Measurements from ENCODE around the gene ZNF804A. TPM values are rescaled to one million over a fixed set of nuclear protein-coding genes. Genes with fewer than 3 reads are reported as not detected.

Gene ZNF804A
- total and polyA plus RNA-seq, 12 donors: 0.03 to 0.12 (median 0.07) TPM; not detected in 9

- WGBS, 2 donors: 82 to 83% methylated on average over 4 of the region's 4 CpGs
- TF ChIP-seq CTCF (IDR thresholded peaks at IDR 0.05): no peak
- DNase-seq: no peak
- H3K36me3 ChIP-seq: no peaks in the 10 kb centered on the region
- H3K27ac ChIP-seq: no peak overlapping the region
- no peaks in the 10 kb centered on the region for H3K4me1 ChIP-seq
- no peak for ATAC-seq
- H3K27me3 ChIP-seq: no peaks in the 10 kb centered on the region
- H3K9me3 ChIP-seq: peaks cover 0 to 8% (median 0%) of the 10 kb centered on the region in 11 donors
- H3K4me3 ChIP-seq: no peak overlapping the region
- intact Hi-C loops (cut with DNase I): no loop called here
Measured at GRCh38 chr2:184579226-184579625, 19.1 kb upstream of the ZNF804A start.

- TF ChIP-seq CTCF (IDR thresholded peaks at IDR 0.05): no peak
- WGBS, 2 donors: 63 to 71% methylated on average over 1 of the region's 1 CpG
- no peak overlapping the region for H3K4me3 ChIP-seq
- no peaks in the 10 kb centered on the region for H3K9me3 ChIP-seq
- H3K27ac ChIP-seq: no peak overlapping the region
- DNase-seq: no peak
- no peaks in the 10 kb centered on the region for H3K27me3 ChIP-seq
- no peak for ATAC-seq
- intact Hi-C loops (cut with DNase I): no loop called here
- no peaks in the 10 kb centered on the region for H3K36me3 ChIP-seq
- H3K4me1 ChIP-seq: no peaks in the 10 kb centered on the region
Measured at GRCh38 chr2:184581391-184581790, 16.9 kb upstream of the ZNF804A start.

- Histone ChIP-seq H3K4me3 (no peak overlapping the region), H3K36me3 (no peaks in the 10 kb centered on the region), H3K4me1 (no peaks in the 10 kb centered on the region), H3K9me3 (no peaks in the 10 kb centered on the region), H3K27ac (no peak overlapping the region), H3K27me3 (no peaks in the 10 kb centered on the region)
- DNase-seq (no peak), ATAC-seq (no peak)
- intact Hi-C loops (cut with DNase I): no loop called here
- no peak for TF ChIP-seq CTCF (IDR thresholded peaks at IDR 0.05)
Measured at GRCh38 chr2:184589261-184589660, 9.1 kb upstream of the ZNF804A start.

DNA sequence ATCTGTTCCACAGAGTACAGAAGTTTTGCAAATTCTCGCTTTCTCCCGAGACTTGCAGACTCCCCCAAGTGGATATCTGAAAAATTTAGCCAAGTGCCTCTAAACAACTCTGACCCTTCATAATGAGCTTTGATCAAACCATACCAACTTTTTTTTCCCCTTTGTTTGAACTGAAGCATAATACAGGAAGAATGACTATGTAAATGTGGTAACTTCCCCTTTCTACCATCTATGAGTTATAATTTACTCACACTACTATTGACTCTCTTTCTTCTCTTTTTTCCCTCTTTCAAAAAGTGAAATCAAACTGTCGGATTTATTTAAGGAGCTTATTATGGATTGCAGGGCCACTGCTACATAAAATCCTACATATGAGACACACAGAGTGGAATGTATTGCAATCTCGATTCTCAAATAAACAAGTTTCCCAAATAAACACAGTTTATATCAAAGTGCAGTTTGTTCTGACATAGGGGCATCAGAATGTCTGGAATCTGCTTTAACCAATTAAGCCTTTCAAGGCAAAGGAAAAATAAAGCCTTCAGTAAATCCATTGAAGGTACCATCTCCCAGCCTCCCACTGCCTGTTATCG is 1.4 kb upstream of the ZNF804A start:
- intact Hi-C loops (cut with DNase I): no loop called here
- DNase-seq (no peak), ATAC-seq (peak in 3 of 8 donors; percentile 24 to 47 (median 24))
- H3K4me3 ChIP-seq: peak overlapping the region in 7 of 10 donors; percentile 43 to 65 (median 55)
- 38 to 45% methylated on average over 5 of the region's 5 CpGs for WGBS, 2 donors
- peaks cover 0 to 14% (median 8%) of the 10 kb centered on the region in 9 donors for H3K4me1 ChIP-seq
- no peaks in the 10 kb centered on the region for H3K9me3 ChIP-seq
- no peak for TF ChIP-seq CTCF (IDR thresholded peaks at IDR 0.05)
- peak overlapping the region in 1 of 10 donors; percentile 88 for H3K27ac ChIP-seq
- no peaks in the 10 kb centered on the region for H3K36me3 ChIP-seq
- H3K27me3 ChIP-seq: peaks cover 0 to 46% (median 24%) of the 10 kb centered on the region in 7 donors

Data from heart right ventricle (tissue), 16 donors.